ENCODE measurements around the gene SEC24A.

- no peak for TF ChIP-seq EZH2phosphoT487 (IDR thresholded peaks at IDR 0.05; ENCODE audit: borderline replicate concordance, low read length)
- peak; percentile 70 for TF ChIP-seq CTCF (conservative IDR thresholded peaks at IDR 0.05; ENCODE audit: low read depth, low read length)
- no peak for TF ChIP-seq EZH2 (IDR thresholded peaks at IDR 0.05; ENCODE audit: low read length, unreplicated experiment)
Observed at GRCh38 chr5:134758504-134759341, 110.1 kb downstream of the SEC24A start, which contains the start of gene DDX46.
